Memory B cell (primary cell): ENCODE measurements around the gene SCMH1.
"Not testable (repeated sequence)": the region's sequence is repeated elsewhere in the genome, so short reads cannot be mapped to it uniquely, and the experiment has no call there.

Source experiments
- ATAC-seq: fragments of 150-1000 bp; cut with Tn5 transposase; 2 replicates; pipeline ENCODE4 v1.10.0; 2021; ENCODE audit warnings: low read depth, mild to moderate bottlenecking, moderate library complexity
- DNase-seq, 2 donors: peaks; one replicate each; pipeline ENCODE4 v3.0.0; 2022; ENCODE audit warnings: low spot score in 2 of 2
- H3K27ac Mint-ChIP-seq: one replicate; pipeline ENCODE4 v1.8.0; 2022; ENCODE audit warnings: mild to moderate bottlenecking, moderate library complexity, mixed read lengths
- H3K27me3 Mint-ChIP-seq: one replicate; pipeline ENCODE4 v1.8.0; 2022; ENCODE audit warnings: mixed read lengths
- H3K36me3 Mint-ChIP-seq: one replicate; pipeline ENCODE4 v1.8.0; 2022; ENCODE audit warnings: mild to moderate bottlenecking, mixed read lengths
- H3K4me1 Mint-ChIP-seq: one replicate; pipeline ENCODE4 v1.8.0; 2022; ENCODE audit warnings: mixed read lengths
- H3K4me3 Mint-ChIP-seq: one replicate; pipeline ENCODE4 v1.8.0; 2022; ENCODE audit warnings: mild to moderate bottlenecking, moderate library complexity, mixed read lengths
- H3K9me3 Mint-ChIP-seq: one replicate; pipeline ENCODE4 v1.8.0; 2022; ENCODE audit warnings: mixed read lengths

The SCMH1 gene

DNA sequence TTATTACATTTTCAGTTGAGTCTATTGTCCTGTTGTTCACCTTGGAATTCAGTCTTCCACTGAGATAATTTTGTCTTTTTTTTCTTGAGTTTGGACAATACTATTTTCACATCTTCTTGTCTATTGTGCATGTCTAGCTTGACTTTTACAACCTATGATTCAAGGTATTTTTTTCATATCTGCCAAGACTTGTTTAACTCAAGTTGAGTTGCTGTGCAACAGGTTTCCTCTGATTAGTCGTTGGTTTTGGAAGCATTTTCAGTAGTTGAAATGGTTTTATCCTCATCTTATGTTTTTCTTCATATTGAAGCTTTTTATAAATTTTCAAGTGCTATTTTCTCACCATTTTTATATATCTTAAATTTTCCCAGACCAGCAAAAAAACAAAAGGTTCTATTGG lies 103.6 kb downstream of the SCMH1 start:
- H3K27me3 Mint-ChIP-seq: no peaks in the 10 kb centered on the region
- no peak for ATAC-seq
- no peak overlapping the region for H3K27ac Mint-ChIP-seq
- peaks cover 4% of the 10 kb centered on the region for H3K9me3 Mint-ChIP-seq
- H3K4me1 Mint-ChIP-seq: peaks cover 2% of the 10 kb centered on the region
- no peak for DNase-seq
- no peak overlapping the region for H3K4me3 Mint-ChIP-seq
- peaks cover 51% of the 10 kb centered on the region for H3K36me3 Mint-ChIP-seq

DNA sequence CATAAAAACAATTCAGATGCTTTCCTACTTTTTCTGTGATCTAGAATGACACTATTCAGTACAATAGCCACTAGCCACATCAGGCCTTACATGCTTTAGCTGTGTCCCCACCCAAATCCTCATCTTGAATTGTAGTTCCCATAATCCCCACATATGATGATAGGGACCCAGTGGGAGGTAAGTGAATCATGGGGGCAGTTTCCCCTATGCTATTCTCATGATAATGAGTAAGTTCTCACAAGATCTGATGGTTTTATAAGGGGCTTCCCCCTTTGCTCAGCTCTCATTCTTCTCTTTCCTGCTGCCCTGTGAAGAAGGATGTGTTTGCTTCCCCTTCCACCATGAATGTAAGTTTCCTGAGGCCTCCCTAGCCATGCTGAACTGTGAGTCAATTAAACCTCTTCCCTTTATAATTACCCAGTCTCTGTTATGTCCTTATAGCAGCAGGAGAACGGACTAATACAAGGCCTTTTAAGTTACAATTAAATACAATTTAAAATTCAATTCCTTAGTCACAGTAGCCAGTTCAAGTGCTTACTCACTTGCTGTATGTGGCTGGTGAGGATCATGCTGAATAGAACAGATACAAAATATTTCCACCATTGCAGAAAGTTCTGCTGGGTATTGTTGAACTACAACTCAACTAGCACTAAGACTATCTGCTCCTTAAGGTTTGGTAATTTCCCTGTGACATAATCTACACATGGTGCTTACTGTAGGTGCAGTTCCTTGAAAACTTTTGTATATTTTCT lies 106.7 kb downstream of the SCMH1 start:
- no peak for ATAC-seq
- H3K4me3 Mint-ChIP-seq: no peak overlapping the region
- H3K9me3 Mint-ChIP-seq: peaks cover 2% of the 10 kb centered on the region
- peaks cover 46% of the 10 kb centered on the region for H3K36me3 Mint-ChIP-seq
- no peak overlapping the region for H3K27ac Mint-ChIP-seq
- peaks cover 2% of the 10 kb centered on the region for H3K4me1 Mint-ChIP-seq
- no peak for DNase-seq
- no peaks in the 10 kb centered on the region for H3K27me3 Mint-ChIP-seq

- ATAC-seq, H3K4me3 Mint-ChIP-seq, H3K4me1 Mint-ChIP-seq, H3K27me3 Mint-ChIP-seq, H3K27ac Mint-ChIP-seq, DNase-seq, H3K9me3 Mint-ChIP-seq: not testable (repeated sequence)
- H3K36me3 Mint-ChIP-seq: peaks cover 41% of the 10 kb centered on the region
These were observed 107.8 kb downstream of the SCMH1 start for GRCh38 chr1:41134325-41134724.

GRCh38 chr1:41122851-41123518 lies 119.1 kb downstream of the SCMH1 start:
- Mint-ChIP-seq H3K4me1 (peaks cover 4% of the 10 kb centered on the region), H3K4me3 (no peak overlapping the region), H3K27ac (no peak overlapping the region), H3K27me3 (no peaks in the 10 kb centered on the region), H3K9me3 (no peaks in the 10 kb centered on the region), H3K36me3 (peaks cover 5% of the 10 kb centered on the region)
- DNase-seq (no peak), ATAC-seq (peak; percentile 19)

GRCh38 chr1:41122148-41122547 lies 120.0 kb downstream of the SCMH1 start:
- Mint-ChIP-seq H3K27me3 (no peaks in the 10 kb centered on the region), H3K4me1 (peaks cover 4% of the 10 kb centered on the region)

GRCh38 chr1:41118645-41119044 lies 123.5 kb downstream of the SCMH1 start:
- DNase-seq (no peak), ATAC-seq (no peak)
- H3K4me3 Mint-ChIP-seq: no peak overlapping the region
- H3K4me1 Mint-ChIP-seq: peaks cover 4% of the 10 kb centered on the region
- no peaks in the 10 kb centered on the region for H3K27me3 Mint-ChIP-seq
- peaks cover 19% of the 10 kb centered on the region for H3K36me3 Mint-ChIP-seq
- H3K27ac Mint-ChIP-seq: no peak overlapping the region
- H3K9me3 Mint-ChIP-seq: no peaks in the 10 kb centered on the region

More at GRCh38 chr1:41122148-41122547, 120.0 kb downstream of the SCMH1 start:
- Mint-ChIP-seq H3K27ac (no peak overlapping the region), H3K4me3 (no peak overlapping the region), H3K9me3 (no peaks in the 10 kb centered on the region), H3K36me3 (peaks cover 11% of the 10 kb centered on the region)
- ATAC-seq (no peak), DNase-seq (no peak)

DNA sequence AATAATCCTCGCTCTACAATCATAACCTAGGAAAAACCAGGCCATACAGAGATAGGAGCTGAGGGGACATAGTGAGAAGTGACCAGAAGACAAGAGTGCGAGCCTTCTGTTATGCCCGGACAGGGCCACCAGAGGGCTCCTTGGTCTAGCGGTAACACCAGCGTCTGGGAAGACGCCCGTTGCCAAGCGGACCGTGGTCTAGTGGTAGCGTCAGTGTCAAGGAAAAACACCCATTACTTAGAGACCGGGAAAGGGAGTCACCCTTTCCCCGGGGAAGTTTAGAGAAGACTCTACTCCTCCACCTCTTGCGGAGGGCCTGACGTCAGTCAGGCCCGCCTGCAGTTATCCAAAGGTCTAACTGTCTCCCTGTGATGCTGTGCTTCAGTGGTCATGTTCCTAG lies 124.9 kb downstream of the SCMH1 start:
- not testable (repeated sequence) for H3K4me3 Mint-ChIP-seq, H3K27ac Mint-ChIP-seq, ATAC-seq, H3K4me1 Mint-ChIP-seq, H3K27me3 Mint-ChIP-seq, H3K9me3 Mint-ChIP-seq, DNase-seq
- peaks cover 27% of the 10 kb centered on the region for H3K36me3 Mint-ChIP-seq

DNA sequence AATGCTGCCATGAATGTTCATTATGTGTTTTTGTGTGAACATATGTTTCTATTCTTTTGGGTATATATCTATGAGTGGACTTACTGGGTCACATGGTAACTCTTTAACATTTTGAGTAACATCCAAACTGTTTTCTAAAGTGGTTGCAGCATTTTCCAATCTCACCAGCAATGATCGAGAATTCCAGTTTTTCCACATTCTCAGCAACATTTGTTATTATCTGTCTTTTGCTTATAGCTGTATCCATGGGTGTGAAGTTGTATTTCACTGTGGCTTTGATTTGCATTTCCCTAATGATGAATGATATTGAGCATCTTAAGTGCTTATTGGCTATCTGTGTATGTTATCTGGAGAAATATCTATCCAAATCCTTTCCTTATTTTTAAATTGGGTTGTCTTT lies 131.4 kb downstream of the SCMH1 start:
- H3K9me3 Mint-ChIP-seq: peaks cover 2% of the 10 kb centered on the region
- H3K4me3 Mint-ChIP-seq: no peak overlapping the region
- no peak overlapping the region for H3K27ac Mint-ChIP-seq
- H3K4me1 Mint-ChIP-seq: peaks cover 3% of the 10 kb centered on the region
- no peaks in the 10 kb centered on the region for H3K27me3 Mint-ChIP-seq
- H3K36me3 Mint-ChIP-seq: peaks cover 41% of the 10 kb centered on the region
- DNase-seq: no peak
- no peak for ATAC-seq

DNA sequence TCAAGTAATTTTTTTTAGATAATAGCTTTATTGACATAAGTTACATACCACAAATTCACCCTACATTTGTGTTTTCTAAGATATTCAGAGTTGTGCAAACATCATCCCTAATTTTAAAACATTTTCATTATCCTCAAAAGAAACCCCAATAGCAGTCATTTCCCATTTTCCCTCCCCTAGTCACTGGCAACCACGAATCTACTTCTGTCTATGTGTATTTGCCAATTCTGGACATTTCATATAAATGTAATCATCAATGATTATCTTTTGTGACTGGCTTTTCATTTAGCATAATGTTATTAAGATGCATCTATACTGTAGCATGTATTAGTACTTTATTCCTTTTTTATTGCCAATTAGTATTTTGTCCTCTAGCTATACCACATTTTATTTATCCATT lies 131.8 kb downstream of the SCMH1 start:
- DNase-seq: no peak
- peaks cover 5% of the 10 kb centered on the region for H3K4me1 Mint-ChIP-seq
- H3K27ac Mint-ChIP-seq: peak overlapping the region; percentile 32
- no peak for ATAC-seq
- peaks cover 2% of the 10 kb centered on the region for H3K9me3 Mint-ChIP-seq
- H3K36me3 Mint-ChIP-seq: peaks cover 39% of the 10 kb centered on the region
- H3K4me3 Mint-ChIP-seq: no peak overlapping the region
- no peaks in the 10 kb centered on the region for H3K27me3 Mint-ChIP-seq

DNA sequence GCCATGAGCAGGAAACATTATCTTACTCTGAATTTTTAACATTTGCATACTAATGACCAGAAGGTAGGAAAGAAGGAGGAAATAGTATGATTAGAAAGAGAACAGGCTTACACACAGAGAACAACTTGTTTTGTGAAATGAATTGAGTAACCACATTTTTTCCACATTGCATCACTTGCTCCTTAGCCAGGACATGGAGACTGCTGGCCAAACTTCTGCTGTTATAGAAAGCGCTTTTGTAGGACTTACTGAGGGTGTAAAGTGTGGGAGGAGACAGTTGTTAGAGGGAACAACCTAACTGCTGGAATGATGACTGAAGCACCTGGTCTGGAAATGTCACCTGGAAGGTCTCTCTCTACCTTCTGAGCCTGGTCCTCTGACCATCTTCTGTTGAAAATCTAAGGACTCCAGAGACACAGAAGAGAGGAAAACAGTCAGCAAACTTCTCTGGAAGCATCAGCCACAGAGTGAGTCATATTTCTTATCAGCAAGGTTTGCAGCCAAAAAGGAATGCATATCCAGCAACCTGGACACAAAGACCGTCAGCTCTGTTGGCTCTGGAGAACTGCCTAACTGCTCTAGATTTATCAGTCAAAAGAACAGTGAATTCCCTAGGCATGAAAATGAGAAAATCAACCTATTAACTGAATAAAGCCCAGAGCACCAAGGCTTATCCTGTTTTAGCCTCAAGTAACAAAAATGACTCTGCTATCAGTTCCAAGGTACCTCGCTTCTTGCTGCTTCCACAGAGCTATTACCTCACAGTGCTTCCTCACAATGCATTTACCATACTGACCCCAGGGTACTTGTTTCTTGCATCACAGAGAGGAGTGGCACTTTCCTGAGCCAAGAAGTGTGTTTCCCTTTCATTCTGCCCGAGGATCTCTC lies 132.6 kb downstream of the SCMH1 start:
- Mint-ChIP-seq H3K27me3 (no peaks in the 10 kb centered on the region), H3K4me3 (no peak overlapping the region), H3K9me3 (peaks cover 2% of the 10 kb centered on the region), H3K27ac (peak overlapping the region; percentile 32), H3K4me1 (peaks cover 5% of the 10 kb centered on the region), H3K36me3 (peaks cover 38% of the 10 kb centered on the region)
- DNase-seq (no peak), ATAC-seq (no peak)

GRCh38 chr1:41108696-41109275 lies 133.3 kb downstream of the SCMH1 start:
- peaks cover 2% of the 10 kb centered on the region for H3K9me3 Mint-ChIP-seq
- peaks cover 10% of the 10 kb centered on the region for H3K4me1 Mint-ChIP-seq
- ATAC-seq (no peak), DNase-seq (no peak)
- H3K27ac Mint-ChIP-seq: no peak overlapping the region
- peaks cover 37% of the 10 kb centered on the region for H3K36me3 Mint-ChIP-seq
- H3K4me3 Mint-ChIP-seq: no peak overlapping the region
- H3K27me3 Mint-ChIP-seq: no peaks in the 10 kb centered on the region

GRCh38 chr1:41103766-41104165 lies 138.3 kb downstream of the SCMH1 start:
- H3K27ac Mint-ChIP-seq: peak overlapping the region; percentile 78
- ATAC-seq (peak; percentile 55), DNase-seq (no peak)
- peak overlapping the region; percentile 49 for H3K4me3 Mint-ChIP-seq
- no peaks in the 10 kb centered on the region for H3K27me3 Mint-ChIP-seq
- H3K36me3 Mint-ChIP-seq: peaks cover 19% of the 10 kb centered on the region
- peaks cover 14% of the 10 kb centered on the region for H3K4me1 Mint-ChIP-seq
- H3K9me3 Mint-ChIP-seq: peaks cover 2% of the 10 kb centered on the region

- DNase-seq (no peak), ATAC-seq (no peak)
- H3K9me3 Mint-ChIP-seq: peaks cover 2% of the 10 kb centered on the region
- H3K4me1 Mint-ChIP-seq: peaks cover 14% of the 10 kb centered on the region
- no peak overlapping the region for H3K4me3 Mint-ChIP-seq
- H3K27me3 Mint-ChIP-seq: no peaks in the 10 kb centered on the region
- no peak overlapping the region for H3K27ac Mint-ChIP-seq
- H3K36me3 Mint-ChIP-seq: peaks cover 15% of the 10 kb centered on the region
These were observed 139.5 kb downstream of the SCMH1 start for GRCh38 chr1:41102653-41103052.
